ENCODE results near the gene MLIP.

The MLIP gene

DNA sequence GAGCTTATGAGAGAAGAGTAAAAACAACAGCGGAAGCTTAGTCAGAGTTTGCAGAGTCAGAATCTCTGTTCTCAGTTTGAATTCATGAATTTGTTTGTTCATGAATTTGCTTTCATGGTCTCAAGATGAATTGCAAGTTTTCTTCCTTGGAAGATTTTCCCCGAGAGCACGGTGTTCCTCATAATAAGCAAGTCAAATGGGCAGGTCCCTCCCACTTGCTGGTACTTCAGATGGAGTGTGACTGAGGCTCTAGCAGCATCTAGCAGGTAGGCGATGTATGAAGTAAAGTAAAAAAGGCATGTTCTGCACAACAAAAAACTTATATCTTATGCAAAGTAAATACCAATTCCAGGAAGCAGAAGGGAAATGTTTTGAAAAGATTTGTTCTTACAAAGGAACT lies 15.5 kb upstream of the MLIP start:
- no peak for DNase-seq (ENCODE audit: low read depth)

DNA sequence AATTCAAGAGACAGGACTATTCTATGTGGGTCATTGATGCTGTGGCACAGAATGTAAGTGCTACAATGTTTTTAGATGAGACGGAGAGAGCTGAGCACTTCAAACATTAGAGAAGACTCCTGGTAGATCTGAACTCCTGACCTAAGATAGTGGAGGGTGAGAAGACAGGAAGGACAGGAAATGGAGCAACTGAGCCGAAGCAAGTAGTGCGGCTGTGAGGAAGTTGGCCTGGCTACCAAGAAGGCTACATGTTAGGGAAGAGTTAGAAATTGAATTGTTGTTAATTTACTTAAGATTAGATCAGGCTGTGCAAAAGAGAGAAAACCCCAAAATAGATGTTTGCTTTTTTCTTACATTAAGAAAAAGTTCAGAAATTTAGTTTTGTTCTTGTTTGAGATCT lies 14.4 kb upstream of the MLIP start:
- no peak for DNase-seq (ENCODE audit: low read depth)

DNA sequence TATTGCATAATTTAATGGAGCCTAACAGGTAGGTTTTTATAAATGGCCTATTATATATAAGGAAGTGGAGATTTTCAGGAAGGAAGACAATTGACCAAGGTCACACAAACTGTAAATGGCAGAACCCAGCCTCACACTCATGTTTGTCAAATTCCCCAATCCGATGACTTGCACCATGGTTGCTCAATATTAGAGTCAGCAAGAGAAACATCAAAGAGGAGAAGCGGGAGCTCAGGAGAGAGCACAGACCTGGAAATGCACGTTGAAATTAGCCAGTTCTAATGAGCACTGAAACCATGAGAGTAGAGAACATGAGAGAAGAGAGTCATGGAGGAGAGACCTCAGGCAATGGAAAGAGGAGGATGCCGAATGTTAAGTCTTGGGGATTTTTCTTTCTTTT lies 13.5 kb upstream of the MLIP start:
- no peak for DNase-seq (ENCODE audit: low read depth)

DNA sequence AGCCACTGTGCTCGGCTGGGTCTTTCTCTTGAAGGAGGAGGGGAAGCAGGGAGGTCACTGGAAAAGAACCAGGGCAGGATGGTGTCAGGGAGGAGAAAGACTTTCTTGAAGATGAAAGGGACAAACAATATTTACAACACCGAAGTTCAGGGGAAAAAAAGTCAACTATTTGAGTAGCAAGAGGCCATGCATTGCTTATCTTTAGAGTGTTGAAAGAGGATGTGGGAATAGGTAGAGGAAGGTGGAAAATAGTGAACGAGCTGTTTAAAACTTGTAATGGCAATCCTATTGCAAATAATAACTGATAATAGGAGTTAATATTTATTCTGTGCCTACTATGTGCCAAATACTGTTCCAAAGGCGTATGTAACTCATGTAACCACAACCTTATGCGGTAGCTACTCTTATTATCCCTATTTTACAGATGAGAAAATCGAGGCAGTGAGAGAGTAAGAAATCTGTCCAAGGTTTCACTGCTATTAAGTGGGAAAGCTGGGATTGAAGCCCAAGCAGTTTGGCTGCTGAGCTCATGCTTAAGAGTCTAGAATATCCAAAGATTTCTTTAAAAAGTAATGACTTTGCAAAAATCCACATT lies 12.7 kb upstream of the MLIP start:
- DNase-seq (ENCODE audit: low read depth) = no peak

DNA sequence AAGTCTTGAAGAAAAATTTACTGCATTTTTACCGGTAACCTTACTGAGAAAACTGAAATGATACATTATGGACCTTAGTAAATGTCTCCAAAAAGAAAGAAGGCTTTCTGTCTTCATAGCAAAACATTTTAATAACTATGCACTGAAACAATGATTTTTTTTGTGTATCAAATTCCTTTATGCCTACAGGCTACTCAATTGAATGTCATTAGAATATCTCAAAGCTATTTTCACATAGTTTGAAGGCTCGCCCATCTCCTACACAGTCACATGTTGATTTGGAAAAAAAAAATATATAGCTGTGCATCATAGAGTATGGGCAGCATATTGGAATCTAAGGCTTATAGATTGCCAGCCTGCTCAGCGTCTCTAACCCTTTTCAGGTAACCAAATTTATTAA lies 12.0 kb upstream of the MLIP start:
- no peak for DNase-seq (ENCODE audit: low read depth)

DNA sequence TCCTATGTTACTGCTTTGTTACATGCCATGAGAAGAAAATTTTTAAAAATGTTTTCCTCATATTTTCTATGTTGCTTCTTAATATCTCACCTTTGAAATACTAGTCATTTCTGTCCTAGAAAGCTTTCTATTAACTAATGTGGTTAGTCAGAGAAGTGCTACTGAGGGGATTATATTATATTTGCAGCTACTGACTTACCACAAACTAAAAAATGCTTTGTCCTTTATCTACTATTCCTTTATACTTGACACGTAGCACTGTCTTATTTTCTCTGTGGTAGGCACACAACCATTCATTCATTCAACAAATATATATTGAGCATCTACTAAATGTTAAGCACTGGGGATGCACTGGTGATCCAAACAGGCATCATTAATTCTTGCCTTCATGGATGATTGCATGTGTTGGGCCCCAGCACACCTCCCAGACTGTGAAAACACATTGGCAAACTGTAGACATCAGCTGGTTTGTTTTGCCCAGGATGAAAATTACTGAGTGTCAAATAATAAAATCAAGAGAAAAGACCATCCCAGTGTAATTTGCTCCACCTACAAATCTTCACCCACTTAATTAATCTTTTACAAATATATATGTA lies 10.7 kb upstream of the MLIP start:
- no peak for DNase-seq (ENCODE audit: low read depth)

DNA sequence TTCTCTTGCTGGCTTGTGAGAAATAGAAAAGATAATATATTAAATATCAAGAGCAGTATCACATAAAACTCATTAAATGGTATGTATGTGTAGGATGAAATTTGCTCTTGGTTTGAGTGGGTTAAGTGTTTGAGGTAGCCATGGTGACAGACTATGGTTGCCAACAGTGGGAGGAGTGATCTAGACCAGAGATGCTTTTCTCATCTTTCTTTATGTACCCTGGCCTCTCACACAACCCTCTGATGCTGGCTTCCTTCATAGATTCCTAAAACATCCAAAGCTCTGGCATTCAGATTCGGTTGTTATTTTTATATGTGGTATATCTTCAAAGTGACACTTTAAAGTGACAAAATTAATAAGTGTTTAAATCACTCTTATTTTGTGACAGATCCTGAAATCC lies 9.0 kb upstream of the MLIP start:
- no peak for DNase-seq (ENCODE audit: low read depth)

DNA sequence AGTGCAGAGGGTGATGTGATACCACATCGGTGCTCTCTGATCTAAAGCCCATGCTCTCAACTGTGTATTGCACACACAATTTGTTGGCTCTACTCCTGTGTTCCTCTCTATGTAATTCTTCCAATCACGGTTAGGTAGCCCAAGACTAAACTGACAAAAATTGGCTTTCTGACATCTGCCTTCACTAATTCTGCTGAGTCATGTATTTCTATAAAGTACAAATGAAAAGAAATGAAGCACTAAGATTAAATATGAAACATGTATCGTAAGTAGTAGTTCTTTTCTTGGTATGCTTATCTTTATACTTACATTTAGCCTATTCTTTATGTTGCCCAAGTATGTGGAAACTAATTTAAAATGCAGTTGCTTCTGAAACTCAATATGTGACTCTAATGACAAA lies 7.7 kb upstream of the MLIP start:
- DNase-seq (ENCODE audit: low read depth) = no peak

DNA sequence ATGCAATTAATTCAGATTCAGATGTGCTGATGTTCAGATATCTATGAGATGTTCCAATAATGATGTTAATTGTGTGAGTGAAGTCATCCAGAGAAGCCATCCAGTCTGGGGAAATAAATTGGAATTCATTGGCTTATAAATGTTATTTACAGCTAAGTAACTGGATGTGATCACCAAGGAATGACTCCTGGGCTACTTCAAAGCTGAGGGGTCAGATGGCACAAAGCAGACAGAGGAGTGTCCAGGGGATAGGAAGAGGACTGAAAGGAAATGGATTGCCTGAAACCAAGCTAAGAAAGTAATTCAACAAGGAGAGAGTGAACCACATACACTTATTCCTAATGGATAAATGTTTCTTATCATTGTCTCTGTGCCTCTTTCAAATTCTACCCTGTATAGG lies 4.5 kb upstream of the MLIP start:
- DNase-seq (ENCODE audit: low read depth) = no peak

DNA sequence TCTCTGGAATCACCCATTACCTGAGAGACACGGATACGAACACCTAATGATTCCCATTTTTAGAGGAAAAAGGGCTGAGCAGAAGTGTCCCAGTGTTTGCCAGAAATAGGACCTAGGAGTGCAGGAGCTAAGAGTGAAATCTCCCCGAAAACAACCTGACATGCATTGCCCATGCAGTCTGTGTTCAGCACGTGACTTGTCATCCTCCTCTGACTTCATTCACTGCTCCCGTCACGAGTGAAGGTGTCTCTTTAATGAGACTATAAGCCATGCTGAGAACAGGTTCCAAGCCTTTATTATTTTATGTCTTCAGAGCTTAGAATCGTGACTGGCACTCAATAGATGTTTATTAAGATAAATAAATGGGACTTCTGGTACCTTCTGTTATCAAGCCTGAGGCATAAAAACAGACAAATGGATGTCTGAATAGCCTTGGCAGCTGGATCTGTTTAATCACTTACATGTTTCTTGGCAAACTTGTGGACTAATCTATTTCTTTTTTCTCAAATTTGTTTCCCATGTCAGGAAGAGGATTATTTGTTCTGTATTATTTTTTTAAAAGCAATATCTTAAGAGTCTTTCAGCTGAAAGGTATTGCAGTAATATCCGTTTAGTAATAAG lies 3.7 kb upstream of the MLIP start:
- DNase-seq (ENCODE audit: low read depth) = no peak

DNA sequence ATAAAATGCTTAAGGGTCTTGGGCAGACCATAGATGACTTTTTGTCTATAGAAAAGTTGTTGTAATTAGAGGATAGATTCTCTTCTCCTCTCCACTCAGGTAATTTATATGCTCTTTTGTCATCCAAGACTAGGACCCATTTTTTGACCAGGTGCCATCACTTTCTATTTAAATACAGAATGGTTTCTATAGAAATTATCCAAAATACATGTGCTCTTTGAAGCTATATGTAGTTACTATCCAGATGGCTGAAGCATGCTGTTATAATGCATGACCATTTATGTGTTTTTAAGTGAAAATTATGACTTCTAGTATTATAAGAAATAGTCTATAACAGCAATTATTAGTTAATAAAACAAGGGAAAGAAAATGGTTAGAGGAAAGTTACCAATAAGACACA lies 3.0 kb upstream of the MLIP start:
- no peak for DNase-seq (ENCODE audit: low read depth)

DNA sequence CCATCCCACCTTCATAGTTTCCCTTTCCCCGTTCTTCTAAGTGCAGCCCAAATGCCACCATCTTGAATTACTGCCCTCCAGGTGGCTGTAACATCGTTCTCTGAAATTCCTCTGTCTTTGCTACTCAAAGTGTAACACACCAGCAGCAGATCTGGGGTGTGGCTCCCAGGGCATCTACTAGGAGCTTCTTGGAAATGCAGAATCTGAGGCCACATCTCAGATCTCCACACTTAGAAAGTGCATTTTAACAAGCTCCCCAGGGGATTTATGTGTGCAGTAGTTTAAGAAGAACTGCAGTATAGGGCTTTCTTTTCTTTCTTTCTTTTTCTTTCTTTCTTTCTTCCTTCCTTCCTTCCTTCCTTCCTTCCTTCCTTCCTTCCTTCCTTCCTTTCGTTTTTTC lies 1.7 kb upstream of the MLIP start:
- DNase-seq (ENCODE audit: low read depth) = no peak

DNA sequence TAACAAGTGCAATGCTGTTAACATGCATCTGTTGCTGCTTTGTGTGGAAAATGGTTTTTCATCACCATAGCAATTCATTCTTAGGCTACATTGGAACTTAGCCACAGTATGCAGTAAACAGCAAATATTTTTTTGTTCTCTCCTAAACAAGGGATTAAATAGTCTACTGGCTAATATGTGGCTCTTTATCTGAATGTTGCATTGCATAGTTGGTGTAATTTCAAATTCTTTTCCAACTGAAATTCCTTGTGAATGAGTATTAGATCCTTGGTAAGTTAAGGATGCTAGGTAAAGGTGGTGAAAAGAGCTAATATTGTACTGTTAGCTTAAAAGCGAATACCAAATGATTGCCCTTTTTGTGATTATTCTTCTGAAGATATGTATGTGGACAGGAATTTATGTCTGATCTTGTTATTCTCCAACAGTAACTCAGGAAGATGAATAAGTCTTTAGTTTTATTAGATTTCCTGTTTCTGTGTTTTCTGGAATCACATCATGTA lies 958 bp downstream of the MLIP start:
- DNase-seq (ENCODE audit: low read depth) = no peak

DNA sequence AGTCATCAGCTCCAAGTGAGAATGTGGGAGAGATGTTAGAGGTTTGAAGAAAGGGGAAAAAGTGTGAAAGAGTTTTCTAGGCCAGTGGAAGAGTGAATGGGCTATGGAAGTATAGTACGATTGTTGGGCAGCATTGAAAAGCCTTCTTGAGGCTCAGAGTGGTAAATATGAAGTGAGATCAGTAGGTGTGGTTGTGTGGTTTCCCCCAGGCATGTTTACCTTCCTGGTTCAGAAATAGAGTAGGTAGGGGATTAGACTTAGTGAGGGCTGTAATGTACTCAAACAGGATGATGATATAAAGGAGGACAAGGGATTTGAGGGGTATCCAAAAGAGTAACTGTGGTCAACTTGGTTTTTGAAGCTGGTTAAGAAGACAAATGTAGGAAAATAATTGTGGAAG lies 3.7 kb downstream of the MLIP start:
- no peak for DNase-seq (ENCODE audit: low read depth)

DNA sequence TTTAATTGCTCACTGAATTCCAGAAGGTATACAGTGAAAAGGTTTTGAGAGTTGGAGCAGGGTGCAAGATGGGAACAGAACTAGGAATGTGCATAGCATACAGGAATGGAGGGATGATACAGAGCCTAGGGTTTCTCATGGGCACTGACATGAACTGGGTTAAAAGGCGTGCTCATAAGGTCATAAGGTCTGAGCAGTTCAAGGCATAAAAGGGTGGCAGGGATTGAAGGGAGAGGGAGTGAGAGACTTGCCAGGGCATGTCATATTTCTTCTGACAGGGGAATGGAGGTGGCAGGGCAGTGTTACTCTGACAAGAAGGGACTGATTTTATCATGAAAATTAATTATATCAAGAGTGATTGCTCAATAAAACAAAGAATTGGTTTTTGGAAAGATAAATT lies 4.7 kb downstream of the MLIP start:
- DNase-seq (ENCODE audit: low read depth) = no peak

DNA sequence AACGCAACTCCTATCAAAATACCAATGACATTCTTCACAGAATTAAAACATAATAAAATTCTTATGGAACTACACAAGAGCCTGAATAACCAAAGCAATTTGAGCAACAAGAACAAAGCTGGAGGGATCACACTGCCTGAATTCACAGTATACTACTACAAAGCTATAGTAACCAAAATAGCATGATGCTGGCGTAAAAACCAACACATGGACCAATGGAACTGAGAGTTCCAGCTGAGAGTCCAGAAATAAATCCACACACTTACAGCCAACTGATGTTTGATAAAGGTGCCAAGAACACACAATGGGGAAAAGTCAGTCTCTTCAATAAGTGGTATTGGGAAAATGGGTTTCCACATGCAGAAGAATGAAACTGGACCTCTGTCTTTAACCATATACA lies 6.9 kb downstream of the MLIP start:
- no peak for DNase-seq (ENCODE audit: low read depth)

DNA sequence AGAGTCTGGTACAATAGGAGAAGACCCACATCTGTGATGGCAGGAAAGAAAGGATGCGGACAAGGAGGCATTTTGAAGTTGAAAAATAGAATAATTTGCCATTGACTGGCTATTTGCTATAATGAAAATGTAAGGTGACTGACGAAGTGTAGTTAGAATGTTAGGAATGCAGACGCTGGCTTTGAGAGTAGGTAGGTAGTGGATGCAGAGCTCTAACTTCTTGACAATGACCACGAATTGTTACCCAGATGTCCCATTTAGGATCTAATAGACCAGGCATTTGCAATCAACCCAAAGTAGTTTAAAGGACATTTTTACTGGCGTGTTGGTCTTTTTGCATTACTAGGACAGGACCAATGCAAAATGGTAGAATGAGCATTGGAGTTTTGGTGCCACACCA lies 14.2 kb downstream of the MLIP start:
- DNase-seq (ENCODE audit: low read depth) = no peak

DNA sequence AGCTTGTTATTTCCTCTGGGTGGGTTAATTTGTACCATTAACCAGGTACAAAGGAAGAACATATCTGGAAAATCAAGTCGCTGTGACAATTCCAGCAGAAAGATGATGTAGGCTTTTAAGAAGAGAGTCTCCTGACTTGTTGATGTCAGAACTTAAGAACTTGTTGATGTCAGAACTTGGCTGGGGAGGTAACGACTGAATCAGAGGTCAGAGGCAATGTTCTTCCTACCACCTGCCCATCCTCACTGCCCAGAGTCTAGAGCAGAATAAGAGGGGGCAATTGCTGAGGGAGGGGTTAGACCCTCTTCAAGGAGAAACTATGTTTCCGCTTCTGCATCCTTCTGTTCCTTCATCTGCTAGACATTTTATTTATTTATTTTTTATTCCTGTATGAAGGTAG lies 18.9 kb downstream of the MLIP start:
- no peak for DNase-seq (ENCODE audit: low read depth)

DNA sequence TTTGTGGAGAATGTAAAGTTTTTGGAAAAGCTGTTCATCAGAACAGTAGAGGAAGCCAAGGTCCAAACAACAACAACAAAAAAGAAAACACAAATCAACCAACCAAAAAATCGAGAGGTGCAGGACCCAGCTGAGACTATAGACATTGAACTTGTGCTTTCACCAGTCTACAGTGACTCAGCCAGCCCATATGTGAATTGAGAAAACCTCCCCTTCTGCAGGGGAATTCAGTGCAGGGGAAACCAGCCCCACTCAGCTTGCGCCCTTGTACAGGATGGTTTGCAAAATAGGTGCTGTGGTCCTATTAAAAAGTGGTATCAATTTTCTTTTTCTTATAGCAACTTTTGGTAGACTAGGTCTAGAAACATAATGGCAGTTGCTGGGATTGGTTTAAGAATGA lies 21.3 kb downstream of the MLIP start:
- DNase-seq (ENCODE audit: low read depth) = no peak

DNA sequence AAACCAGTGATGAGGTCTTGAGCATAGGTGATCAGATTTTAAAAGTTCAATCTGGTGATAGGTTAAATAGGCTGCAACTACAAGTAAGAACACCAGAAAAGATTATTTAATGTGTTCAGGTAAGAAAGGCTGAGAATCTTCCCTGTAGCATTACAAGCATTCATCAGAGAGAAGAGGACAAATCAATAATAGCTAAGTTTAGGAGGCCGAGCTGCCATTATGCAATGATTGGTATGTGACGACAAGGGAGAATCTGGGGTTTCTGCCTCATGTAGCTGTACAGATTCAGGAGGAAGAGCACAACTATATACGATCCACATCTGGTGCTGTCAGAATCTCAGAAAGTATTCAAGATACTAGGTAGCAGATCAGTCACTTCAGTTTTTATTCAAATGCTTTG lies 21.9 kb downstream of the MLIP start:
- no peak for DNase-seq (ENCODE audit: low read depth)

DNA sequence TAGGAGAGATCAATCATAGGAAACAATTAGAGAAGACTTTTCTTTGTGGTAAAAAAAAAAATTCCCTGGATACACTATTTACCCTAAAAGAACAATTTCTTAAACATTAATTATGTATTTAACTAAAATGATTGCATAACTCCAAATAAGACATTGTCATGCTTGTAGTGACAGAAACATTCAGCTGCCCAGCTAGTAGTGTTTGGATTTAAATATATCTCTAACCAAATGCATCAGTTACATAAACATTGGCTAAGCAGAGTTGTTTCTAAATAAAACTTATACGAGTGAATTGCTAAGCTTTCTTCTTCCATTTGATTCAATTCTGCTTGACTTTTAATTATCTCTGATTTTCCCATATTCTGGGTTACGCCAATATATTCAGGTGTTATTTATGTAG lies 23.7 kb downstream of the MLIP start:
- no peak for DNase-seq (ENCODE audit: low read depth)

DNA sequence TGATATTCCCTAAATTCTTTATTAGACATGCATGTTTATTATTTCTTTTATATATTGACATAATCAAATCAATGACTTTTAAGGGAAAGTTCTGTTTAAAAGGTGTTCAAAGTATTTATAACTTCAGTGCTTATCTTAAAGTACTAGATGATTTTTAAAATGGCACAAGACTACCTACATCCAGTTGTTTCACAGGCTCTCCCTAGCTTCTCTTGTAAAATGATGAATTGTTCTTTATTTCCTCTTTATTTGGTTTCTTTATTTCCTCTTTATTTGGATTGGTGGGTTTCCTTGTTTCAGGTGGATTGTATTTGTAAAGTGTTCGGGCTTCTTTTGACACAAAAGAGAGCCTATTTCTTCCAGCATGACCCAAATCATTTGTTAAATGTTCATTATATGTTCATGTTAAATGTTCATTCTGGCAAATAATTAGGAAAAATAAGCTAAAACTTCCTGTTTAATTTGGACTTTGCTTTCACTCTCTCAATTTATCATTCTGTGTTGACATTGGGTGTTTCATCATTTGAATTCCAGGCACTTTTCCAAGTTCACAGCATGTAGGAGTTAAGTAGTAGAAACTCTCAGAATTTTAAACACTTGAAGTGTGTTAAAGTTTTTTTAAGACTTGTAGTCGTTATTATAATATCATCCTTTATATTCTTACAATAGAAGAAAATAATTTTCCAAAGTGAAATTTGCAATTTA lies 24.6 kb downstream of the MLIP start:
- DNase-seq (ENCODE audit: low read depth) = no peak

DNA sequence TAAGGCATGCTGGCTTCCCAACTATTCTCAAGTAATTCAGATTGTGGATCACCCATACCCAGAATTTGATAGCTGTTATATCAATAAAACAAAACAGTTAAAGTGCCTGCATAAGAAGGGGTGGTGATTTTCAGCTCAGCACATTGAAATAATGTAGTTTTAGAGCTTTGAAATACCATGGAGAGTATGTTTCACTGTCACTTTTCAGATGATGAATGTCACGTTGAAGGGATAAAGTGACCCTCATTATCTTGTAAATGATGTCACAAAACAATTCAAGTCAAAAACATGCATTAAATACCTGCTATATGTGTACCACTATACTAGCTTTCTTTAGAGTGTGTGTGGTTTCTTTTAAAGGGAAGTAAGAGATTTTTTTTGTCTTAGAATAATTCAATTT lies 27.6 kb downstream of the MLIP start:
- DNase-seq (ENCODE audit: low read depth) = no peak

Measured in activated T-helper 1 cell treated with Interleukin-2 at 50 U/mL for 16 hours (primary cell).